ENCODE data around the gene CENPW.

CENPW gene

DNA sequence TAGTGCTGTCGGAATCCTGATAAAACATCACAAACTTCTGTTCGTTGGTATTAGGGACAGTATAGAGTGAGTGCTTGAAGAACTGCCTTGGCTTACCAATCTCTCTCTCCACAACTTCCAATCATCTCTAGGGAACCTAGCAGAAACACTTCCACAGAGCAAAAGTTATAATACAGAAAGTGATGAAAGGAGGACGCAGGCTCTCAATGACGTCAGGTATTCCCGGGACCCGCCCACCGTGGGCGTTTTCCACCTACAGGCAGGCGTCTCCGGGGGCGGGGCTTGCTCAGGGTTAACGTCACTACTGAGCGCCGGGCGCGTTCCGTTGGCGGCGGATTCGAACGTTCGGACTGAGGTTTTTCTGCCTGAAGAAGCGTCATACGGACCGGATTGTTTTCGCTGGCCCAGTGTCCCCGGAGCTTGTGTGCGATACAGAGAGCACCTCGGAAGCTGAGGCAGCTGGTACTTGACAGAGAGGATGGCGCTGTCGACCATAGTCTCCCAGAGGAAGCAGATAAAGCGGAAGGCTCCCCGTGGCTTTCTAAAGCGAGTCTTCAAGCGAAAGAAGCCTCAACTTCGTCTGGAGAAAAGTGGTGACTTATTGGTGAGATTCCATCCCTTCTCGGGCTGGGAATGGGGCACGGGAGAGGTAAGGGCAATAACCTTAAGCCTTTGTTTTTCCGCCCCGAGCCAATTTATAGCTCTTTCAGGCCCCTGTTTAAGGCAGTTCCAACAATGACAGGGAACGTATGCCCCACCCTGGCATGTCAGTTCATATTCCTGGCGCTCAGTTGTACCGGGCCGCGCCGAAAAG is at the start of gene CENPW:
TSS of gene CENPW (plus strand) at position 320 of the 814 bp plus-strand sequence. CDS start at position 479, 159 bp downstream.
- Mint-ChIP-seq H3K4me3 (no peak within 1 kb of the TSS), H3K9me3 (no peaks in the 10 kb centered on the region), H3K4me1 (ENCODE audit: low read depth) (peaks cover 19% of the 10 kb centered on the region), H3K27me3 (ENCODE audit: low read depth) (no peaks in the 10 kb centered on the region), H3K36me3 (ENCODE audit: low read depth) (no peaks in the 10 kb centered on the region), H3K27ac (no peak within 1 kb of the TSS)
- DNase-seq (ENCODE audit: low spot score), result peak; percentile 93

DNA sequence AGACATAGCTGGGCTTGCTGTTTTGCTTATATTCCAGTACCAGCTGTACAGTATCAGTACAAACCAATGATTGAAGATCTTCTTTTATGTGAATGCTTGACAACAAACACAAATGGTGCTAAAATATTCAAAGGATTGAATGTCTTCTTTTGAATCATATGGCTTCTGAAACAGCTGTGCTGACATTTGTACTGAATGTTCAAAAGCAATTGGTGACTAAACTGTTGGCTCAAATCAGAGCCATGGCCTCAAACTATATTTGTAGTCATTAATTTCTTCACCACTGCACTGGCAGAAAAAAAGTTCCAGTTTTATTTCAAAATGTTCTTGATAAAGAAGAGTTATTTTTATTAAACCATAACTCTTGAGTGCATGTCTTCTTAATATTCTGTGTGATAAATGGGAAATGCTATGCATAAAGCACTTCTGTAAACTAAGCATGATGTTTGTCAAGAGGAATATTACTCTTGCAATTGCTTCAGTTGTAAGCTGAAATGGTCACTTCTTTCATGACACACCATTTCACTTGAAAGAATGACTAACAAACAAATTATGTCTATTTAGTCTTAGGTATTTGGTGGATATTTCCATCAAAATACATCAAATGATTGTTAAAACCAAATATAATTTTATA is 45.9 kb upstream of the CENPW start:
- Mint-ChIP-seq H3K36me3 (ENCODE audit: low read depth) (no peaks in the 10 kb centered on the region), H3K4me3 (no peak overlapping the region), H3K27ac (no peak overlapping the region), H3K27me3 (ENCODE audit: low read depth) (peaks cover 4% of the 10 kb centered on the region), H3K9me3 (no peaks in the 10 kb centered on the region), H3K4me1 (ENCODE audit: low read depth) (no peaks in the 10 kb centered on the region)
- DNase-seq (ENCODE audit: low spot score), result no peak

GRCh38 chr6:126300126-126300525 is 39.8 kb upstream of the CENPW start:
- peaks cover 14% of the 10 kb centered on the region for H3K4me1 Mint-ChIP-seq (ENCODE audit: low read depth)
- H3K27ac Mint-ChIP-seq, result no peak overlapping the region
- peaks cover 7% of the 10 kb centered on the region for H3K27me3 Mint-ChIP-seq (ENCODE audit: low read depth)
- H3K36me3 Mint-ChIP-seq (ENCODE audit: low read depth), result no peaks in the 10 kb centered on the region
- DNase-seq (ENCODE audit: low spot score), result no peak
- H3K4me3 Mint-ChIP-seq, result peak overlapping the region; percentile 2
- H3K9me3 Mint-ChIP-seq, result no peaks in the 10 kb centered on the region

DNA sequence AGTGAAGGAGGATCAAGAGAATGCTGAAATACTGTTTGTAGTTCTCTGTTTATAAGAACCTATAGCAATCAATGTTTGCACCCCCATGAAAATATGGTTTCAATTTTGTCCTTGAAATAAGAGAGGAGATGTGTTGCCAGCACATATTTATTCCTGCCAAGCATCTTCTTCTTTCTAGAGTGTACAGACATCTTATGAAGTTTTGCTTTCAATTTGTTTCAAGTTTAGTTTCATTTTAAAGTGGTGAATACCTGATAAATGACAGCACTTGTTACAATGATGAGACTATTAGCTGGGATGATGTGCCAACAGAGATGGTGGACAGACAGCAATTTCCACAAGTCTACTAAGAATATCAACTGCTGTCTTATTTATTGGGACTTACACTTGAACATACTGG is 39.2 kb upstream of the CENPW start:
- Mint-ChIP-seq H3K4me3 (peak overlapping the region; percentile 33), H3K9me3 (no peaks in the 10 kb centered on the region), H3K36me3 (ENCODE audit: low read depth) (no peaks in the 10 kb centered on the region), H3K4me1 (ENCODE audit: low read depth) (peaks cover 14% of the 10 kb centered on the region), H3K27me3 (ENCODE audit: low read depth) (peaks cover 7% of the 10 kb centered on the region), H3K27ac (peak overlapping the region; percentile 41)
- no peak for DNase-seq (ENCODE audit: low spot score)

DNA sequence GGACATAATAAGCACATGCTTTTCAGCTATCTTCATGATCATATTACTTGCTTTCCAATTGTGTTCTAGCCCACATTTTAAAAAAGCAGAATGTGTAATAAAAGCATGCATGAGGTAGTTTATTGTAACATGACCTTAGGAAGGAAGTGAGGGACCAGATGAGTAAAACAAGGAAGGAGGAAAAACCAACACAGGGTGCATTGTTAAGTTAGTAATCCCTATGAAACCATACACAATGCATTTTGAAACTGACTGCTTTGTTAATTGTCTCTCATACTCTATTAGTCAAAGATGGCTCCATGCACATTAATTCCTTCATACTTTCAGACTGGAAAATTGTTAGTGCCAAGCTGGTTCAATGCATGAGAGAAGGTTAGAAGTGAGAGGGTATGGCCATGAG is 37.7 kb upstream of the CENPW start:
- no peaks in the 10 kb centered on the region for H3K9me3 Mint-ChIP-seq
- H3K4me1 Mint-ChIP-seq (ENCODE audit: low read depth), result peaks cover 14% of the 10 kb centered on the region
- no peak for DNase-seq (ENCODE audit: low spot score)
- no peaks in the 10 kb centered on the region for H3K36me3 Mint-ChIP-seq (ENCODE audit: low read depth)
- peaks cover 7% of the 10 kb centered on the region for H3K27me3 Mint-ChIP-seq (ENCODE audit: low read depth)
- H3K4me3 Mint-ChIP-seq, result no peak overlapping the region
- H3K27ac Mint-ChIP-seq, result no peak overlapping the region

- H3K36me3 Mint-ChIP-seq (ENCODE audit: low read depth), result no peaks in the 10 kb centered on the region
- H3K4me3 Mint-ChIP-seq, result no peak overlapping the region
- no peaks in the 10 kb centered on the region for H3K4me1 Mint-ChIP-seq (ENCODE audit: low read depth)
- H3K9me3 Mint-ChIP-seq, result no peaks in the 10 kb centered on the region
- peaks cover 2% of the 10 kb centered on the region for H3K27me3 Mint-ChIP-seq (ENCODE audit: low read depth)
- H3K27ac Mint-ChIP-seq, result no peak overlapping the region
- no peak for DNase-seq (ENCODE audit: low spot score)
Measured at GRCh38 chr6:126307849-126308248, 32.1 kb upstream of the CENPW start.

- H3K36me3 Mint-ChIP-seq (ENCODE audit: low read depth), result no peaks in the 10 kb centered on the region
- H3K27me3 Mint-ChIP-seq (ENCODE audit: low read depth), result peaks cover 2% of the 10 kb centered on the region
- H3K9me3 Mint-ChIP-seq, result no peaks in the 10 kb centered on the region
- H3K4me1 Mint-ChIP-seq (ENCODE audit: low read depth), result no peaks in the 10 kb centered on the region
- DNase-seq (ENCODE audit: low spot score), result no peak
- H3K27ac Mint-ChIP-seq, result no peak overlapping the region
- H3K4me3 Mint-ChIP-seq, result no peak overlapping the region
Measured at GRCh38 chr6:126308362-126308761, 31.6 kb upstream of the CENPW start.

DNA sequence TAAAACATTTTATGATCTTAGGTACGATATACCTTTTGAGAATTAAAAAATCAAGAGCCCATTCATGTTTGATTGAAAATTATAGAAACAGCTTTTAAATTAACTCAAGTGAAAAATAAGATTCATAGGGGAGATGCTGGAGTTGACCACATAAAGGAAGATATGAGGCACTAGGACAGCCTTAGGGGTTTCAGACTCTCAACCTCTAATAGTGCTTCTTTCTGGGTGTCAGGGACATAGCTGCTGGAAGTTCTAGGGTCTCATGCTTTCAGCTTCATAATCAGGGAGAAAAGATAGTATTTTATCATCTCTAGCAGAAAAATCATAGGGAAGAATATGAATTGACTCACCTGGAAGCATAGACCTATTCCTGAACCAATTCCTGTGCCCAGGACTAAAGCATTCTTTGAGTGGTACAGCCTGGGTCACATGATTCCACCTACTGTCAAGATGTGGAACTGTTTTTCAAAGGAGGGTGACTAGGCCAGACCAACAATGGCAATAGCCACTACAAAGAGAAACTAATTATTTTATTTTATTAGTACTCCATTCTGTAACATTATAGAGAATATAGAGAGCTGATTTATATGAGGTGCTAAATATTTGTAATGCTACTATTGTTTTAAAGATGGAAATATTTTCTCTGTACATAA is 27.8 kb upstream of the CENPW start:
- no peak overlapping the region for H3K4me3 Mint-ChIP-seq
- H3K27me3 Mint-ChIP-seq (ENCODE audit: low read depth), result peaks cover 2% of the 10 kb centered on the region
- H3K27ac Mint-ChIP-seq, result no peak overlapping the region
- H3K36me3 Mint-ChIP-seq (ENCODE audit: low read depth), result no peaks in the 10 kb centered on the region
- no peak for DNase-seq (ENCODE audit: low spot score)
- H3K9me3 Mint-ChIP-seq, result no peaks in the 10 kb centered on the region
- no peaks in the 10 kb centered on the region for H3K4me1 Mint-ChIP-seq (ENCODE audit: low read depth)

GRCh38 chr6:126313941-126314340 is 26.0 kb upstream of the CENPW start:
- DNase-seq (ENCODE audit: low spot score), result no peak
- no peaks in the 10 kb centered on the region for H3K9me3 Mint-ChIP-seq
- no peaks in the 10 kb centered on the region for H3K36me3 Mint-ChIP-seq (ENCODE audit: low read depth)

GRCh38 chr6:126318797-126319196 is 21.1 kb upstream of the CENPW start:
- H3K4me3 Mint-ChIP-seq, result no peak overlapping the region
- H3K9me3 Mint-ChIP-seq, result no peaks in the 10 kb centered on the region
- H3K27ac Mint-ChIP-seq, result no peak overlapping the region
- H3K4me1 Mint-ChIP-seq (ENCODE audit: low read depth), result no peaks in the 10 kb centered on the region
- no peak for DNase-seq (ENCODE audit: low spot score)
- H3K36me3 Mint-ChIP-seq (ENCODE audit: low read depth), result no peaks in the 10 kb centered on the region
- H3K27me3 Mint-ChIP-seq (ENCODE audit: low read depth), result peaks cover 10% of the 10 kb centered on the region

More at GRCh38 chr6:126313941-126314340, 26.0 kb upstream of the CENPW start:
- Mint-ChIP-seq H3K27me3 (ENCODE audit: low read depth) (peaks cover 5% of the 10 kb centered on the region), H3K4me1 (ENCODE audit: low read depth) (no peaks in the 10 kb centered on the region), H3K27ac (no peak overlapping the region), H3K4me3 (no peak overlapping the region)

DNA sequence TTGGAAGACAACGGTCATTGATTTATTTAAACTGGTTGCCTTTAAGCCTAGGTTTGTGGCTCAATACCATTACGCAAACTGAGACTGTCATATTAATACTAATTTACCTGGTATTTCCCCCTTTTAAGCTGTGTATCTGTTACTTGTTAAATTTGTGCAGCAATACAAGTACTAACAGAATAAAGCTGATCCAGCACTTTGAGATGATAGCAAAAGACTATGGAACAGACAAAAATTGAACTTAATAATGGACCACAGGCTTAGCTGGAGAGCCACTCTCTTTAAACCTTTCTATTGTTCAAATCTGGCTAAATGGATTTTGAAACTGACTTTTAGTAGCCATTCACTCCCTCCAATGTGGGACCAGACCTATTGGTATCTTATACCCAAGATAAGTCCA is 6.2 kb upstream of the CENPW start:
- no peak overlapping the region for H3K4me3 Mint-ChIP-seq

DNA sequence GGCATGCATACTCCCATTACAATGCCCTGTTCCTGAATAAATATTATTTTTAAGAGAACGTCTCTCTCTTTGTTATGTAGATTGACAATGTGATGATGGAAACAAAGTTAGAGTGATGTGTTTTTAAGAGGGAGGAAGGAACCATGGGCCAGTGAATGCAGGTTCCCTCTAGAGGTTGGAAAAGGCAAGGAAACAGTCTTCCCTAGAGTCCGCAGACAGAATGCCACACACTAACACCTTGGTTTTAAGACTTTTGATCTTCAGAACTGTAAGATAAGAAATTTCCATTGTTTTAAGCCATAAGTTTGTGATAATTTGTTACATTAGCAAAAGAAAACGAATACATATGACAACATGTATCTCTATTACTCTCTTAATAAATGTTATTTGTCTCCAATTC is 4.7 kb upstream of the CENPW start:
- Mint-ChIP-seq H3K9me3 (no peaks in the 10 kb centered on the region), H3K36me3 (ENCODE audit: low read depth) (no peaks in the 10 kb centered on the region), H3K27ac (no peak overlapping the region), H3K4me1 (ENCODE audit: low read depth) (no peaks in the 10 kb centered on the region), H3K27me3 (ENCODE audit: low read depth) (no peaks in the 10 kb centered on the region), H3K4me3 (no peak overlapping the region)
- no peak for DNase-seq (ENCODE audit: low spot score)

More for the DNA sequence above, 6.2 kb upstream of the CENPW start:
- no peaks in the 10 kb centered on the region for H3K36me3 Mint-ChIP-seq (ENCODE audit: low read depth)
- no peaks in the 10 kb centered on the region for H3K27me3 Mint-ChIP-seq (ENCODE audit: low read depth)
- no peak overlapping the region for H3K27ac Mint-ChIP-seq
- no peak for DNase-seq (ENCODE audit: low spot score)
- H3K4me1 Mint-ChIP-seq (ENCODE audit: low read depth), result no peaks in the 10 kb centered on the region
- no peaks in the 10 kb centered on the region for H3K9me3 Mint-ChIP-seq

DNA sequence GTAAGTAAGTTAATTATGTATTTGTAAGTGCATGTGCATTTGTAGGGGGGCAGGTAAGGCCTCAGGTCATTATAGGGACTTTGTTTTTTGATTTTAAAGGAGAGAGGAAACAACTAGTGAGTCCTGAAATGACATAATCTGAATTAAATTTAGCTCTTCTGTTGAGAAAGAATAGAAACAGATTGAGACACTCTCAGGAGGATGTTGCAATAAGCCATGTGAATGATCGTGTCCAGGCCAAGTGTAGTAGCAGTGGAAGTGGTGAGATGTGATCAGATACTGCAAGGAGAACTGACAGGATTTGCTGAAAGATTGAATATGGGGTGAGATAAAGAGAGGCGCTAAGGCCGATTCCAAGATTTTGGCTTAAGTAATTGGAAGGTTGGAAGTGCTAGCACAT is 2.6 kb upstream of the CENPW start:
- Mint-ChIP-seq H3K27me3 (ENCODE audit: low read depth) (no peaks in the 10 kb centered on the region), H3K36me3 (ENCODE audit: low read depth) (no peaks in the 10 kb centered on the region), H3K9me3 (no peaks in the 10 kb centered on the region), H3K4me1 (ENCODE audit: low read depth) (peaks cover 13% of the 10 kb centered on the region), H3K27ac (no peak overlapping the region), H3K4me3 (no peak overlapping the region)
- no peak for DNase-seq (ENCODE audit: low spot score)

GRCh38 chr6:126341126-126341525 is 1.2 kb downstream of the CENPW start:
- no peak overlapping the region for H3K4me3 Mint-ChIP-seq
- H3K36me3 Mint-ChIP-seq (ENCODE audit: low read depth), result no peaks in the 10 kb centered on the region
- peaks cover 19% of the 10 kb centered on the region for H3K4me1 Mint-ChIP-seq (ENCODE audit: low read depth)
- H3K9me3 Mint-ChIP-seq, result no peaks in the 10 kb centered on the region
- no peaks in the 10 kb centered on the region for H3K27me3 Mint-ChIP-seq (ENCODE audit: low read depth)
- DNase-seq (ENCODE audit: low spot score), result no peak
- no peak overlapping the region for H3K27ac Mint-ChIP-seq

Data from T-helper 2 cell treated with Interferon-gamma antibody and Interleukin-4, amounts not matched to agents 5 μg/mL and 100 μg/mL, for 36 hours (primary cell).